Hepatocyte (in vitro differentiated cells): ENCODE results near the gene ACER1.

Experiments
- CTCF ChIP-seq: fragments of 200-600 bp; sonication (generic); IDR thresholded peaks from 2 replicates; pipeline ENCODE4 v1.5.1; 2016; ENCODE audit warnings: antibody characterized with exemption, mild to moderate bottlenecking; ENCODE audit not compliant: poor library complexity
- EZH2 ChIP-seq: fragments of 200-600 bp; sonication (generic); IDR thresholded peaks from 2 replicates; pipeline ENCODE4 v1.6.1; 2016; ENCODE audit warnings: antibody characterized with exemption, mild to moderate bottlenecking, borderline replicate concordance

- TF ChIP-seq CTCF (no peak), EZH2 (no peak)
These were observed 28.6 kb upstream of the ACER1 start for GRCh38 chr19:6362027-6362350.
